ENCODE measurements around the gene KCNA4. TPM values are rescaled to one million over a fixed set of nuclear protein-coding genes. Genes with fewer than 3 reads are reported as not detected.

Gene KCNA4
- total RNA-seq, 1 experiment from 2014 or later, result not detected

DNA sequence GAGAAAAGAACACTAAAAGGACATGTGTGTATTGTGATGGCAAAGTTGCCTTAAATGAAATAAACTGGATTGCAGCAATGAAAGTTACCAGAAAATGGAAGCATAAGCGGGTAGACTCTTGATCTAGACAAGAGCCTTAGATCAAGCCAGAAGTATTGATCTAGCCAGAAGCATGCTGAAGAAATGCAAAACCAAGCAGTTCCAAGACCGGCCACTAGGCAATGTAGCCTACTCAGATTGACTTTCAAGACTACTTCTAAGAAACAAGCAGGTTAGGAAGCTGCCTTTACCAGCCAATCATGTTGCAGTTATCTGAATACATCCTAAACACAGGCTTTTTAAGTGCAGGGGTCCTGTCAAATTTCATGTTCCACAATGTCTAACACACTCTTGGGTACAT, 54.6 kb downstream of the KCNA4 start:
- CTCF ChIA-PET, result no interaction called here
- Histone ChIP-seq H3K27ac (ENCODE audit: low read depth, low read length, poor library complexity, severe bottlenecking) (no peak overlapping the region), H3K36me3 (ENCODE audit: insufficient read depth, low read length, poor library complexity, severe bottlenecking) (no peaks in the 10 kb centered on the region), H3K9me3 (ENCODE audit: low read depth, low read length, poor library complexity, severe bottlenecking) (peaks cover 5% of the 10 kb centered on the region), H3K4me1 (ENCODE audit: insufficient read depth, low read length, poor library complexity, severe bottlenecking) (no peaks in the 10 kb centered on the region), H3K4me3 (ENCODE audit: low read depth, low read length, poor library complexity, severe bottlenecking) (no peak overlapping the region), H3K27me3 (replicated peaks; ENCODE audit: insufficient read depth, low read depth, low read length, poor library complexity) (no peaks in the 10 kb centered on the region)
- TF ChIP-seq, protein P1, sequence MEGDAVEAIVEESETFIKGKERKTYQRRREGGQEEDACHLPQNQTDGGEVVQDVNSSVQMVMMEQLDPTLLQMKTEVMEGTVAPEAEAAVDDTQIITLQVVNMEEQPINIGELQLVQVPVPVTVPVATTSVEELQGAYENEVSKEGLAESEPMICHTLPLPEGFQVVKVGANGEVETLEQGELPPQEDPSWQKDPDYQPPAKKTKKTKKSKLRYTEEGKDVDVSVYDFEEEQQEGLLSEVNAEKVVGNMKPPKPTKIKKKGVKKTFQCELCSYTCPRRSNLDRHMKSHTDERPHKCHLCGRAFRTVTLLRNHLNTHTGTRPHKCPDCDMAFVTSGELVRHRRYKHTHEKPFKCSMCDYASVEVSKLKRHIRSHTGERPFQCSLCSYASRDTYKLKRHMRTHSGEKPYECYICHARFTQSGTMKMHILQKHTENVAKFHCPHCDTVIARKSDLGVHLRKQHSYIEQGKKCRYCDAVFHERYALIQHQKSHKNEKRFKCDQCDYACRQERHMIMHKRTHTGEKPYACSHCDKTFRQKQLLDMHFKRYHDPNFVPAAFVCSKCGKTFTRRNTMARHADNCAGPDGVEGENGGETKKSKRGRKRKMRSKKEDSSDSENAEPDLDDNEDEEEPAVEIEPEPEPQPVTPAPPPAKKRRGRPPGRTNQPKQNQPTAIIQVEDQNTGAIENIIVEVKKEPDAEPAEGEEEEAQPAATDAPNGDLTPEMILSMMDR (conservative IDR thresholded peaks at IDR 0.05; ENCODE audit: low read depth, low read length), result peak; percentile 53
- TF ChIP-seq EZH2 (IDR thresholded peaks at IDR 0.05; ENCODE audit: borderline replicate concordance, low read depth, low read length, poor library complexity, severe bottlenecking), result no peak
- intact Hi-C loops (cut with micrococcal nuclease; ENCODE audit: unreplicated experiment), result no loop called here
- no TSS peak for BruUV-seq (replicated peaks)
- DNase-seq (ENCODE audit: low spot score), result peak; percentile 45
- POLR2A ChIA-PET (ENCODE audit: low non-redundant PET), result no interaction called here

Other genes starting within 250 kb of the KCNA4 start
- not detected in 2 replicates for gene FSHB, start 214.0 kb upstream of the KCNA4 start, total RNA-seq (2021)

All from A673 (cell line).